GM18511 (cell line): Measurements from ENCODE around the gene ZNF366.
A peak's percentile ranks its signal among the peaks of the same experiment; 100 is the strongest.

Experiments
- ATAC-seq: cut with Tn5 transposase; IDR thresholded peaks from one replicate; pipeline ENCODE4 v1.9.1; 2021; ENCODE audit warnings: mild to moderate bottlenecking, moderate library complexity; ENCODE audit not compliant: unreplicated experiment

ZNF366 gene

DNA sequence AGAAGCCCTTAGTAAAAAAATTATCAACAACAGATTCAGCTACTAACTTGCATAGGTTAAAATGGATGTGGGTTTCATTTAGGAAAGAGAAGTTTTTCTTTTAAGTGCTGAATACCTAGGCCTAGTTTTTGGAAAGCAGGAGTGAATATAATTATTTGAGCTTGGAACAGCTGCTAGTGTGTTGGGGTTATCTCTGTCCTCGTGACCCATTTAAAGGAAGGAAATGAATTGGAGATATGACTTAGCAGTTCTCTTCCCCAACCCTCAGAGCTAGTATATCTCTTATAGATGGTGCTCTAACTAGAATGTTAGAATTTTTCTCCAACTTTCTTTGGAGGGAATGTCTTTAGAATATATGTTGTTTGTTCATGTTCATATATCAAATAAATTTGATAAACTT lies 38.6 kb downstream of the ZNF366 start:
- no peak for ATAC-seq

- no peak for ATAC-seq
Observed at GRCh38 chr5:72468024-72468423, 39.2 kb downstream of the ZNF366 start.

DNA sequence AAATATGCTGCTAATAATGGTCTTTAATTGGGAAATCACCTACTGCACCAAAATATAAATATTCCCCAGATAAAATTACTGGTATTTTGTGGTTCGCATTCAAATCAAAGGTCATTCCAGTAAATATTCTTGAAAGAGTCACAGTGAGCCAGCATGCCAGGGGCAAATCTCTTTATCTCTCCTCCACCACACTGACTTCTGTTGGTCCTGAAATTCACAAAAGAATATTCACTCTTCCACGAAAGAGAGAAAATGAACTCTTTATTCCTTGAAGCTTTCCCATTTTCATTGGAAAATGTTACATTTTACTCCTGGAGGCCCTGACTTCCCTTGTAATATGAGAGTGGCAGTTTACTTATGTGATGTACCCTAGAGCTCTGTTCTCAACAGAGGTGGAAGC lies 39.7 kb downstream of the ZNF366 start:
- no peak for ATAC-seq

- peak; percentile 78 for ATAC-seq
Observed at GRCh38 chr5:72465601-72466563, 41.3 kb downstream of the ZNF366 start.

GRCh38 chr5:72465066-72465465 lies 42.1 kb downstream of the ZNF366 start:
- ATAC-seq, result peak; percentile 29

- ATAC-seq, result no peak
Observed at GRCh38 chr5:72464071-72464470, 43.1 kb downstream of the ZNF366 start.

DNA sequence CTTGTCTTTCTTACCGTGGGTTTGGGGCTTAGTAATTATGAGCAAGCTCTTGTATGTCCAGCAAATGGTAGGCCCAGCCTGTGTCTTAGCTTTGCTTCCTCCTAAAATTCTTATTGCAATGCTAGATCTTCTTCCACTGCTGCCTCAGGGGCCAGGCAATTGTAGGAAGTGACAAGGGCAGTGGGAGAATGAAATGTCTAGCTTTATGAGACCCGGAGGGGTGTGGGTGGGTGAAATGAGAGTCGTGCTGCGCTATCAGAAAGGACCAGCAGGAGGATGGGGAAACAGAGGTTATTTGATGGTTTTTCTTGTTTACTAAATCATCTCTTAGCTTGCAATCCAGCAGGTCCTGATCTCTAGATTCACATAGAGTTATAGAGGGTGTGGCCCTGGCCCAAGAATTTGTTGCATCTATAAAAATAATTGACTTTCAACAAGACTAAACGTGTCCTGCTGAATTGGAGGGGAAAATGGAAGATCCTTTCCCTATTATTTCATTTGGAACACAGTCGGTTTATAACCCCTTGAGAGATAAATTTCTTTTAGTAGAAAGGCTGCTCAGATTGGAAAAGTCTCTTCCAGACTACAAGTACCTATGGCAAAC lies 43.7 kb downstream of the ZNF366 start:
- ATAC-seq, result no peak

DNA sequence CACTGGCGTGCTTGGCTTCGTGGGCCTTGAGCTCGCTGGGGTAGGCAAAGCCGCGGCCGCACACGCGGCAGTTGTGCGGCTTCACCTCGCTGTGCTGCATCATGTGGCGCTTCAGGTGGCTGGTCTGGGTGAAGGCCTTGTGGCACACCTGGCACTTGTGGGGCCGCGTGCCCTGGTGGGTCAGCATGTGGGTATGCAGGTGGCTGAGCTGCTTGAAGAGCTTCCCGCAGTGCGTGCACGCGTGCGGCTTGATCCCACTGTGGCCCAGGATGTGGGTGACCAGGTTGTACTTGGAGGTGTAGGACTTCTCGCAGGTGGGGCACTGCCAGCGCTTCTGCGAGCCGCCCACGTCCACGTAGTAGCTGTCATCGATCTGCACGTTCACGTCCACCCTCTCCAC lies 46.8 kb downstream of the ZNF366 start:
- no peak for ATAC-seq

- ATAC-seq, result no peak
Observed at GRCh38 chr5:72459913-72460312, 47.3 kb downstream of the ZNF366 start.

- ATAC-seq, result peak; percentile 68
Observed at GRCh38 chr5:72459089-72459661, 48.0 kb downstream of the ZNF366 start.

DNA sequence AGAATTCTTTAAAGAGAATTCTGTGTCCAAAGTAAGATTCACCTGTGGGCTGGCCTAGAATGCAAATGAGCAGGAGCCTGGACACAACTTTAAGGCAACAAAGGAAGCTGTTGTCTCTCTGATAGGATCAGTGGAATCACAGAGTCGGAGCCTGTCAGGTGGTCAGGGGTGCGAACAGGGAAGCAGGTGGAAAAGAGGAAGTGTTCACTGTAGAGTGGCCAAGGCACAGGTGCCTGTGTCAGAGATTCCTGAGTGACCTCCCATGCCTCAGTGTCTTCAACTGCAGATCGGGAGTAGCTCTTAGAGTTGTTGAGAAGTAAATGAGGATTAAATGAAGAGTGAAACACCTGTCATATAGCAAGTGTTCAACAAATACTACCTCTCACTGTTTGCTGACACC lies 48.8 kb downstream of the ZNF366 start:
- no peak for ATAC-seq

GRCh38 chr5:72457491-72457890 lies 49.7 kb downstream of the ZNF366 start:
- ATAC-seq, result no peak

DNA sequence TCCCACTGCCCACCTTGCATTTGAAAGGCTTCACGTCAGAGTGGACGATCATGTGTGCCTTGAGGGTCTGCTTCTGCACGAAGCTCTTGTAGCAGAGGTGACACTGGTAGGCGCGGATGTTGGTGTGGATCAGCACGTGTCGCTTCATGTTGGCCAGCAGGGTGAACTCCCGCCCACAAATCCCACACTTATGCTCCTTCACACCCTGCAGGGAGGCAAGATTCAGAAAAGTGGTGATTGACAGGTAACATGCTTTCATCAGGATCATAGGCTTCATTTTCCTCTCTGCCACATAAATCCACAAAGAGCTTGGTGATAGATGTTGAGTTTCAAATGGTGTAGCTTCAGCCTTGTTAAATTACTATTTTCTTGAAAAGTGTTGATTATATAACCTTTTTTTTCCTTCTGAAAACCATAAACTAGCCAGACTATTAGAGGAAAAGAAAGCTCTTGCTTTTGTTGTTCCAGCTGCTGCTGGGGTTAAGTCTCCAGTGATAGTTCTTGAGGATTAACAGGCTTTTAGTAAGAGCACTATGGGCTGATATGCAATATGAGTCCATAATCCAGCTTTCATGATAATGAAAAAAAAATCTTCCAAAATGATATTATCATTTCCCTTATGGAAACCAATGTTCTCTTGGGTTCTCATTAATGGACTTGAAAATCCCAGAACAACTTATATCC lies 50.7 kb downstream of the ZNF366 start:
- ATAC-seq, result no peak

GRCh38 chr5:72455476-72455875 lies 51.7 kb downstream of the ZNF366 start:
- ATAC-seq, result no peak

DNA sequence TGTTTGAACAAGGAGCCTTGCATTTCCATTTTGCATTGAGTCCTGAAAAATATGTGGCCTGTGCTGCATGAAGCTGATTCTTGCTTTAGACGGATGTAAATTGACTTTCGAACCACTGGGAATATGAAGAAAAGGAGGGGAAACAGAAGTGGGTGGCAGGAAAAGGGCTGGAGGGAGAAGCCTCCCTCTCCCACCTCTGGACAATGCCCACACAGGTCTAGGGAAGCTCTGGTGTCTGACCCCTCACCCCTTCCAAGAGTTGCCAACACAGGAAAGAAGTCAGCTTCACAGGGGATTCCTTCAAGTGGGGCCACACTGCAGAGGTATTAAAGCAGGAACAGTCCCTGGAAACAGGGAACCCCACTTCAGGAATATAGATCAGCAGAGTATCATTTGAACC lies 52.2 kb downstream of the ZNF366 start:
- ATAC-seq, result no peak

DNA sequence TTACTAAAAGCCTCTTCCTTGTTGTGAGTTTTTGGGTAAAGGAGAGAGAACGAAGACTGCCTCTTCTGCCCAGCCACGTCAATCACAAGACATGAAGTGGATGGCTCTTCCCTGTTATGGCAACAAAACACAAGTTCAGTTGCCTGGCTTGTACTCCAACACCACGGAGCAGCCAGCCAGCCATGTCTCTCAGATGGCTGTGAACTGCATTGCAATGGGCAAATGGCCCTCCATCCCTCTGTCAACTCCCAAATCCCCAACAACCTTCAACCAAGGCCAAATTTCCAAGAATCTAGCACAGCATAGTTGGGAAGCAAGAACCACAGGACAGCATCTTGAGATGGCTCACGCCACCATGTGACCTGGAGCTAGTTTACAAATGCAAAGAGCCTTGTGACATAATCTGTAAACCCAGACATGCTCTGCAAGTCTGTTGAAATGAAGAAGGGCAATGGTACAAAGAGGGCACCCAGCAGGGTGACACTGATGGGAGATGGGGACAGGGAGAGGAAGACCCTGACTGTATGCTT lies 53.9 kb downstream of the ZNF366 start:
- ATAC-seq, result no peak

GRCh38 chr5:72452515-72453245 lies 54.5 kb downstream of the ZNF366 start:
- ATAC-seq, result peak; percentile 33

DNA sequence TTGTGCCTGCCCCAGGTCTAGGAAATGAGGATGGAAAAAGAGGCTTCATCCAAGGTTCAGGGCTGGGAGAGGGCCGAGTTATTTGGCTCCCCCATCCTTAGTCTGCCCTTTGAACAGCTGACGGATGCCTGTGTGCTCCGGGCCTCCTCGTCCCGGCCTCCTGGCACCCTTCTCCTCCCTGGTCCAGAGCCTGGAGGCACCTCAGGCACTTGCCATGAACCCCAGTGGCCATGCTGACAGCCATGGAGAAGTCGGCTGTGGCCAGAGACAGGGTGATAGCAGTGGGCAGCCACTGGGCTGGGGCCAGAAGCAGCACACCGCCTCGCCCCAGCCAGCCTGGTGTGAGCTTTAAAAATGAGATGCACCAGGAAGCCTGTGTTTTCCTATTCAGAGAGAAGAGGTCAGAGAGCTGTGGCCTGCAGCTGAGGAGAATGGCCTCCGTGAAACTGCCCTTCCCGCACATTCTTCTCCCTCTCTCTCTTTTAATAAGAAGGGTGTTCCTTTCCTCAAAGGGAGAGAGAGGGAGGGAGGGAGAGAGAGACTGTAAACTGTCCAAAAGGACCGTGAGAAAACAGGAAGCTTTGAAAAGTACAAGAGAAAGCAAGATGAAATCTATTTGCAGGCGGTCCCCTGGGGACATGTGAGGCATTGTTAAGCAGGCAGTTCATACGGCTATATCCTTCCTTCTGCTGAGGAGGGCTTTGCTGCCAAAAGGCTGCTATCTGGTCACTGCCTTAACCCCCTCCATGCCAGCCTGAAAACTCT lies 55.3 kb downstream of the ZNF366 start:
- peak; percentile 90 for ATAC-seq

GRCh38 chr5:72448368-72448767 lies 58.8 kb downstream of the ZNF366 start:
- no peak for ATAC-seq

- no peak for ATAC-seq
Observed at GRCh38 chr5:72447751-72448150, 59.5 kb downstream of the ZNF366 start.
